ENCODE data around the gene CRB1. TPM values are rescaled to one million over a fixed set of nuclear protein-coding genes. Genes with fewer than 3 reads are reported as not detected.

The CRB1 gene
- total and polyA plus RNA-seq, 4 donors = 0.03 to 0.55 (median 0.30) TPM

- Histone ChIP-seq H3K9ac (ENCODE audit: insufficient read depth in 1 of 2, low read length in 2 of 2) (no peak overlapping the region), H3K27ac (ENCODE audit: low read depth in 1 of 2, low read length in 1 of 2) (no peak overlapping the region), H3K4me1 (ENCODE audit: control insufficient read depth in 5 of 5, insufficient read depth in 5 of 5, low read length in 5 of 5) (no peaks in the 10 kb centered on the region), H3K36me3 (ENCODE audit: control insufficient read depth in 4 of 4, insufficient read depth in 4 of 4, low read length in 4 of 4) (no peaks in the 10 kb centered on the region), H3K4me3 (no peak overlapping the region), H3K9me3 (ENCODE audit: control insufficient read depth in 4 of 4, insufficient read depth in 3 of 4, low read length in 3 of 4) (no peaks in the 10 kb centered on the region), H3K27me3 (ENCODE audit: control insufficient read depth in 3 of 3, insufficient read depth in 3 of 3, low read length in 2 of 3) (no peaks in the 10 kb centered on the region)
- TF ChIP-seq, protein P1, sequence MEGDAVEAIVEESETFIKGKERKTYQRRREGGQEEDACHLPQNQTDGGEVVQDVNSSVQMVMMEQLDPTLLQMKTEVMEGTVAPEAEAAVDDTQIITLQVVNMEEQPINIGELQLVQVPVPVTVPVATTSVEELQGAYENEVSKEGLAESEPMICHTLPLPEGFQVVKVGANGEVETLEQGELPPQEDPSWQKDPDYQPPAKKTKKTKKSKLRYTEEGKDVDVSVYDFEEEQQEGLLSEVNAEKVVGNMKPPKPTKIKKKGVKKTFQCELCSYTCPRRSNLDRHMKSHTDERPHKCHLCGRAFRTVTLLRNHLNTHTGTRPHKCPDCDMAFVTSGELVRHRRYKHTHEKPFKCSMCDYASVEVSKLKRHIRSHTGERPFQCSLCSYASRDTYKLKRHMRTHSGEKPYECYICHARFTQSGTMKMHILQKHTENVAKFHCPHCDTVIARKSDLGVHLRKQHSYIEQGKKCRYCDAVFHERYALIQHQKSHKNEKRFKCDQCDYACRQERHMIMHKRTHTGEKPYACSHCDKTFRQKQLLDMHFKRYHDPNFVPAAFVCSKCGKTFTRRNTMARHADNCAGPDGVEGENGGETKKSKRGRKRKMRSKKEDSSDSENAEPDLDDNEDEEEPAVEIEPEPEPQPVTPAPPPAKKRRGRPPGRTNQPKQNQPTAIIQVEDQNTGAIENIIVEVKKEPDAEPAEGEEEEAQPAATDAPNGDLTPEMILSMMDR (IDR thresholded peaks at IDR 0.05; ENCODE audit: control extremely low read depth, extremely low read depth) = no peak
- 77 to 84% methylated on average over 2 of the region's 2 CpGs for WGBS, 2 donors
- peak; percentile 19 for ATAC-seq (ENCODE audit: insufficient read depth, low FRiP score)
- peak; percentile 19 to 45 (median 38) for DNase-seq
Measured at GRCh38 chr1:197320991-197321531, 53.0 kb downstream of the CRB1 start.

DNA sequence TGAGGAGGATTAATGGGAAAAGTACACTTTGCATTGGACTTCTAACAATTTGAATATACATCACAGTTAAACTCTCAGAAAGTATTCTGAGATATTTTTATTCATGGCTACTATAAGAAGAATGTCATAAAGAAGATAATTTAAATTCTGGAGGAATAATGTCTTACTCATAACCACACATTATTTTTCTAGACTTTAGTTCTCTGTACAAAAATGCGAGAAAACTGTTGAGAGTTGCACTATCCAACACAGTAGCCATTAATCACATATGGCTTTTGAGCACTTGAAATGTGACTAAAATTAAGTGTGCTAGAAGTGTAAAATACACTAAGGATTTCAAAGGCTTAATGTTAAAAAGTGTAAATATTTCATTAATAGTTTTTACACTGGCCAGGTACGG, 53.8 kb downstream of the CRB1 start:
- TF ChIP-seq, protein P1 (IDR thresholded peaks at IDR 0.05; ENCODE audit: control extremely low read depth, extremely low read depth) = no peak
- no peaks in the 10 kb centered on the region for H3K27me3 ChIP-seq (ENCODE audit: control insufficient read depth in 3 of 3, insufficient read depth in 3 of 3, low read length in 2 of 3)
- H3K27ac ChIP-seq (ENCODE audit: low read depth in 1 of 2, low read length in 1 of 2) = no peak overlapping the region
- WGBS, 2 donors = 94 to 98% methylated on average over 2 of the region's 2 CpGs
- DNase-seq (no peak), ATAC-seq (ENCODE audit: insufficient read depth, low FRiP score) (no peak)
- H3K4me1 ChIP-seq (ENCODE audit: control insufficient read depth in 5 of 5, insufficient read depth in 5 of 5, low read length in 5 of 5) = no peaks in the 10 kb centered on the region
- H3K9ac ChIP-seq (ENCODE audit: insufficient read depth in 1 of 2, low read length in 2 of 2) = no peak overlapping the region
- H3K36me3 ChIP-seq (ENCODE audit: control insufficient read depth in 4 of 4, insufficient read depth in 4 of 4, low read length in 4 of 4) = no peaks in the 10 kb centered on the region
- H3K4me3 ChIP-seq = no peak overlapping the region
- no peaks in the 10 kb centered on the region for H3K9me3 ChIP-seq (ENCODE audit: control insufficient read depth in 4 of 4, insufficient read depth in 3 of 4, low read length in 3 of 4)

DNA sequence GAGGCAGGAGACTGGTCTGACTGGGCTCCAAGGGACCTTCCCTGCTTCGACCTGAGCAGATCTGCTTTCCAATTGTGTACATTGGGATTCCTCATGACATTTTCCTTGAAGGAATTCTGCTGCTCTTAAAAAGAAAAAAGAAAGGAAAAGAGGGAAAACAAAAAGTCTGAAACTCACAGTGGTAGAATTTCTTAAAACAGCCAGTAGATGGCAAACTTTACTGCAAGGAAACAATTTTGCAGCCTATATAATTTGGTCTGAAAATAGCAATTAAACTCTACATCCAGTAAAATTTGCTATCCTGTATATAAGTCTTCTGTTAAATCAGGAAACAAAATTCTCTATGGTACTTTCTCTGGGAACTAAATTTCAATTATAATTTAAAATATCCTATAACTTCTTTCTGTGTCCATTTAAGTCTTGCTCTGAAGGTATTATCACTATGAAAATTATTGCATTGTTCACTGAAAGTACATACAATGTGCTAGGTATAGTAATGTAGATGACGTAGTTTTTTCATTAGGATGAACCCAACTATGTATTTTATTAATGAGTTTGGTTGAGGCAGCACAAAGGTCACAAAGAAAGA, 59.8 kb downstream of the CRB1 start:
- Histone ChIP-seq H3K9ac (ENCODE audit: insufficient read depth in 1 of 2, low read length in 2 of 2) (no peak overlapping the region), H3K4me3 (no peak overlapping the region), H3K4me1 (ENCODE audit: control insufficient read depth in 5 of 5, insufficient read depth in 5 of 5, low read length in 5 of 5) (no peaks in the 10 kb centered on the region), H3K27me3 (ENCODE audit: control insufficient read depth in 3 of 3, insufficient read depth in 3 of 3, low read length in 2 of 3) (no peaks in the 10 kb centered on the region), H3K27ac (ENCODE audit: low read depth in 1 of 2, low read length in 1 of 2) (no peak overlapping the region), H3K36me3 (ENCODE audit: control insufficient read depth in 4 of 4, insufficient read depth in 4 of 4, low read length in 4 of 4) (no peaks in the 10 kb centered on the region), H3K9me3 (ENCODE audit: control insufficient read depth in 4 of 4, insufficient read depth in 3 of 4, low read length in 3 of 4) (no peaks in the 10 kb centered on the region)
- peak in 2 of 3 donors; percentile 50 to 53 for DNase-seq
- 34 to 37% methylated on average over 2 of the region's 2 CpGs for WGBS, 2 donors
- no peak for ATAC-seq (ENCODE audit: insufficient read depth, low FRiP score)
- TF ChIP-seq, protein P1 (IDR thresholded peaks at IDR 0.05; ENCODE audit: control extremely low read depth, extremely low read depth) = no peak

- Histone ChIP-seq H3K9me3 (ENCODE audit: control insufficient read depth in 4 of 4, insufficient read depth in 3 of 4, low read length in 3 of 4) (no peaks in the 10 kb centered on the region), H3K27ac (ENCODE audit: low read depth in 1 of 2, low read length in 1 of 2) (no peak overlapping the region), H3K27me3 (ENCODE audit: control insufficient read depth in 3 of 3, insufficient read depth in 3 of 3, low read length in 2 of 3) (no peaks in the 10 kb centered on the region), H3K9ac (ENCODE audit: insufficient read depth in 1 of 2, low read length in 2 of 2) (no peak overlapping the region), H3K4me1 (ENCODE audit: control insufficient read depth in 5 of 5, insufficient read depth in 5 of 5, low read length in 5 of 5) (no peaks in the 10 kb centered on the region), H3K36me3 (ENCODE audit: control insufficient read depth in 4 of 4, insufficient read depth in 4 of 4, low read length in 4 of 4) (no peaks in the 10 kb centered on the region), H3K4me3 (no peak overlapping the region)
- TF ChIP-seq, protein P1 (IDR thresholded peaks at IDR 0.05; ENCODE audit: control extremely low read depth, extremely low read depth) = no peak
- WGBS, 2 donors = 65 to 85% methylated on average over 4 of the region's 4 CpGs
- no peak for DNase-seq
- ATAC-seq (ENCODE audit: insufficient read depth, low FRiP score) = no peak
Measured at GRCh38 chr1:197330213-197330612, 62.2 kb downstream of the CRB1 start.

All from lung (tissue), 12 donors.